Osteoblast (primary cell): ENCODE measurements around the gene RAI14. TPM values are rescaled to one million over a fixed set of nuclear protein-coding genes. Genes with fewer than 3 reads are reported as not detected.

Experiments used
- DNase-seq: peaks from one replicate; pipeline ENCODE4 v3.0.0; 2011; ENCODE audit warnings: low spot score, mixed read lengths; ENCODE audit not compliant: insufficient read length; ENCODE audit errors: missing footprints
- H2AFZ ChIP-seq: 2 replicates; pipeline ENCODE4 v1.6.0; 2011; ENCODE audit warnings: mild to moderate bottlenecking, low read length
- H3K27ac ChIP-seq: 2 replicates; pipeline ENCODE4 v1.5.1; 2011; ENCODE audit warnings: mild to moderate bottlenecking, low read depth, low read length, moderate library complexity
- H3K27me3 ChIP-seq: 2 replicates; pipeline ENCODE4 v1.6.0; 2012; ENCODE audit warnings: mild to moderate bottlenecking, control low read depth, inconsistent platforms, low read length, moderate library complexity; ENCODE audit not compliant: insufficient read depth
- H3K36me3 ChIP-seq: 2 replicates; pipeline ENCODE4 v1.5.1; 2011; ENCODE audit warnings: mild to moderate bottlenecking, low read length, control low read depth, moderate library complexity; ENCODE audit not compliant: insufficient read depth
- H3K4me1 ChIP-seq: 2 replicates; pipeline ENCODE4 v1.5.1; 2011; ENCODE audit warnings: mild to moderate bottlenecking, low read length, control low read depth, moderate library complexity; ENCODE audit not compliant: insufficient read depth
- H3K4me2 ChIP-seq: 2 replicates; pipeline ENCODE4 v1.6.0; 2011; ENCODE audit warnings: mild to moderate bottlenecking, low read length; ENCODE audit not compliant: insufficient read depth
- H3K4me3 ChIP-seq: fragments of 200-600 bp; sonication (generic); 3 replicates; pipeline ENCODE4 v1.5.1; 2012; ENCODE audit warnings: mild to moderate bottlenecking, low read length, inconsistent platforms; ENCODE audit not compliant: insufficient read depth
- H3K79me2 ChIP-seq: 2 replicates; pipeline ENCODE4 v1.6.0; 2012; ENCODE audit warnings: mild to moderate bottlenecking, low read length, control low read depth, inconsistent platforms; ENCODE audit not compliant: insufficient read depth
- H3K9me3 ChIP-seq: 2 replicates; pipeline ENCODE4 v1.5.1; 2011; ENCODE audit warnings: low read depth, low read length, control low read depth
- H4K20me1 ChIP-seq: 2 replicates; pipeline ENCODE4 v1.6.0; 2012; ENCODE audit warnings: mild to moderate bottlenecking, low read length, control low read depth; ENCODE audit not compliant: insufficient read depth
- CTCF ChIP-seq: IDR thresholded peaks from 2 replicates; pipeline ENCODE4 v1.5.1; 2011; ENCODE audit warnings: mild to moderate bottlenecking, low read depth, low read length, moderate library complexity; ENCODE audit errors: extremely low read depth
- total RNA-seq: library from RNA; depleted of rRNA; stranded (reverse); fragments of >200 nt; gene quantifications from 2 replicates; pipeline ENCODE4 v1.2.3, GENCODE V29; 2012

RAI14 gene
- total RNA-seq, 1 donor: 149 TPM

- peaks cover 16% of the 10 kb centered on the region for H3K36me3 ChIP-seq
- peaks cover 24% of the 10 kb centered on the region for H4K20me1 ChIP-seq
- H3K4me3 ChIP-seq: no peak overlapping the region
- H2AFZ ChIP-seq: no peak overlapping the region
- peak; percentile 72 for DNase-seq
- peaks cover 75% of the 10 kb centered on the region for H3K79me2 ChIP-seq
- H3K4me1 ChIP-seq: peaks cover 41% of the 10 kb centered on the region
- H3K9me3 ChIP-seq: no peaks in the 10 kb centered on the region
- no peaks in the 10 kb centered on the region for H3K27me3 ChIP-seq
- H3K27ac ChIP-seq: peak overlapping the region; percentile 80
- H3K4me2 ChIP-seq: peak overlapping the region; percentile 22
- no peak for TF ChIP-seq CTCF
Observed at GRCh38 chr5:34791761-34792244, 135.7 kb downstream of the RAI14 start.

DNA sequence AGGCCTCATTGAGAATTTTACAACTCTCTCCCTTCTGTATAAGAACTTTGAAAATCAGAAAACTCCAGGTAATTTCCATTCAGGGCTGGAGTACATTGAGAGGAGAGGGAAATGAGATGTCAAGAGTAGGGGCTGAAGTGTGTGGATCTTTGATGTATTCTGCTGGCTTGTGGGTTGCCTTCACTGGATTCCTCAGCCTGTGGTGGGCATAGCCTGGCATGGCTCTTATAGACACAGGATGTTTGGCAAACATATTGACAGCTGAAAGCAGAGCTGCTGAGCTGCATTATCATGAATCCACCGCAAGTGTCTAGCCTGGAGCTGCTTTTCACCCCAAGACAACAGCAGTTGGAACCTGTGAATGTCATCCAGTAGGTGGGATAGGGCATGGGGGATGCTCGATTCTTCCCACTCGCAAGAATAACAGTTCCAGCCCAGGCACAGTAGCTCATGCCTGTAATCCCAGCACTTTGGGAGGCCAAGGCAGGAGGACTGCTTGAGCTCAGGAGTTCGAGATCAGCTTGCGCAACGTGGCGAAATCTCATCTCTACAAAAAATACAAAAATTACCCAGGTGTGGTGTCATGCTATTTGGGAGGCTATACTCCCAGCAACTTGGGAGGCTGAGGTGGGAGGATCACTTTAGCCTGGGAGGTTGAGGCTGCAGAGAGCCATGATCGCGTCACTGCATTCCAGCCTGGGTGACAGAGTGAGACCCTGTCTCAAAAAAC lies 146.9 kb downstream of the RAI14 start:
- TF ChIP-seq CTCF: no peak
- Histone ChIP-seq H3K27ac (no peak overlapping the region), H3K27me3 (no peaks in the 10 kb centered on the region), H4K20me1 (peaks cover 2% of the 10 kb centered on the region), H3K36me3 (peaks cover 82% of the 10 kb centered on the region), H3K4me3 (no peak overlapping the region), H3K9me3 (no peaks in the 10 kb centered on the region), H3K4me2 (no peak overlapping the region), H2AFZ (no peak overlapping the region), H3K79me2 (peaks cover 45% of the 10 kb centered on the region), H3K4me1 (no peaks in the 10 kb centered on the region)
- peak; percentile 62 for DNase-seq

- H3K4me3 ChIP-seq: no peak overlapping the region
- no peaks in the 10 kb centered on the region for H4K20me1 ChIP-seq
- no peak for TF ChIP-seq CTCF
- no peaks in the 10 kb centered on the region for H3K4me1 ChIP-seq
- peaks cover 43% of the 10 kb centered on the region for H3K79me2 ChIP-seq
- no peaks in the 10 kb centered on the region for H3K9me3 ChIP-seq
- H3K27ac ChIP-seq: peak overlapping the region; percentile 43
- H3K27me3 ChIP-seq: no peaks in the 10 kb centered on the region
- no peak overlapping the region for H2AFZ ChIP-seq
- peaks cover 83% of the 10 kb centered on the region for H3K36me3 ChIP-seq
- no peak for DNase-seq
- H3K4me2 ChIP-seq: no peak overlapping the region
Observed at GRCh38 chr5:34803974-34804732, 148.0 kb downstream of the RAI14 start.

DNA sequence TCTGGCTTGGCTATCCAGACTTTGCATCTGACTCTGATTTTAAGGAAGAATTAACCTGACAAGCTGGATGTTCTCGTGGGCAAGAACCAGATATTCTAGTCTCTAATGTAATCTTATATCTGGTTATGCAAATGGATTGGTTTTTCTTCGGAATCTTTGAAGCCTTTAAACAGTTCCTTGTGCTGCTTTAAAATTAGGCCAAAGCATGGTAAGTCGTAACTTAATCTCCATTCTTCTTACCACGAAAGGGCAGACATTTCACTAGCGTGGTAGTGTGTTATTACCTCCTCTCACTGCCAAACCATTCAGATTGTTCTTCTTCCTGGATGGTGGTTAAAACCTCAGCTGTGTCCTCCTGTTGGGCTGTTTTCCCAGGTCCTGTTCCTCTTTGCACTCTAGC lies 148.8 kb downstream of the RAI14 start:
- Histone ChIP-seq H3K36me3 (peaks cover 79% of the 10 kb centered on the region), H3K9me3 (no peaks in the 10 kb centered on the region), H3K79me2 (peaks cover 43% of the 10 kb centered on the region), H3K27me3 (no peaks in the 10 kb centered on the region), H3K4me2 (no peak overlapping the region), H3K4me1 (peaks cover 3% of the 10 kb centered on the region), H3K27ac (no peak overlapping the region), H3K4me3 (no peak overlapping the region), H2AFZ (no peak overlapping the region), H4K20me1 (no peaks in the 10 kb centered on the region)
- no peak for TF ChIP-seq CTCF
- no peak for DNase-seq
